CD4-positive, alpha-beta memory T cell (primary cell): Measurements from ENCODE around the gene MORF4L2. TPM values are rescaled to one million over a fixed set of nuclear protein-coding genes. Genes with fewer than 3 reads are reported as not detected.
A peak's percentile ranks its signal among the peaks of the same experiment; 100 is the strongest.

Experiments
- CTCF ChIA-PET: fragments of 350-600 bp; sonication (Branson Sonifier 250); formaldehyde crosslinking; loops from one replicate; lab custom pipeline; 2021; ENCODE audit warnings: inconsistent platforms; ENCODE audit not compliant: partially characterized antibody; lab: Charles Lee
- POLR2A ChIA-PET: fragments of 350-600 bp; sonication (Branson Sonifier 250); formaldehyde crosslinking; loops from one replicate; lab custom pipeline; 2021; ENCODE audit not compliant: partially characterized antibody; lab: Charles Lee
- DNase-seq, 5 donors: peaks; one replicate each; pipeline versions ENCODE4 v3.0.0 to v3.0.0-alpha.2; 2020 to 2022; ENCODE audit warnings: mixed read lengths in 1 of 5
- H3K27ac ChIP-seq: one replicate; pipeline ENCODE4 v1.7.0; 2013; ENCODE audit warnings: low read depth, low read length
- H3K27me3 ChIP-seq: 2 replicates; pipeline ENCODE4 v1.7.0; 2013; ENCODE audit warnings: mild to moderate bottlenecking, low read length, moderate library complexity; ENCODE audit not compliant: insufficient read depth
- H3K36me3 ChIP-seq: 2 replicates; pipeline ENCODE4 v1.7.0; 2013; ENCODE audit warnings: mild to moderate bottlenecking, low read length, moderate library complexity; ENCODE audit not compliant: insufficient read depth
- H3K4me1 ChIP-seq: 2 replicates; pipeline ENCODE4 v1.7.0; 2013; ENCODE audit warnings: mild to moderate bottlenecking, low read length, moderate library complexity; ENCODE audit not compliant: insufficient read depth
- H3K4me3 ChIP-seq, 2 donors: one replicate each; pipeline ENCODE4 v1.7.0; 2013; ENCODE audit warnings: low read length in 2 of 2, mild to moderate bottlenecking in 1 of 2
- H3K9me3 ChIP-seq, 2 donors: one replicate each; pipeline ENCODE4 v1.7.0; 2013; ENCODE audit warnings: low read length in 2 of 2, control low read depth in 1 of 2; ENCODE audit not compliant: control insufficient read depth in 1 of 2
- H3K27ac Mint-ChIP-seq, 7 donors: one replicate each; pipeline ENCODE4 v1.8.0; 2020 to 2021; ENCODE audit warnings: mixed read lengths in 7 of 7, mild to moderate bottlenecking in 6 of 7, inconsistent platforms in 3 of 7, moderate library complexity in 3 of 7
- H3K27me3 Mint-ChIP-seq, 2 donors: one replicate each; pipeline ENCODE4 v1.8.0; 2020 to 2021; ENCODE audit warnings: mixed read lengths in 2 of 2
- H3K36me3 Mint-ChIP-seq, 2 donors: one replicate each; pipeline ENCODE4 v1.8.0; 2020 to 2021; ENCODE audit warnings: mixed read lengths in 2 of 2, inconsistent platforms in 1 of 2, mild to moderate bottlenecking in 1 of 2
- H3K4me1 Mint-ChIP-seq, 4 donors: one replicate each; pipeline ENCODE4 v1.8.0; 2020 to 2021; ENCODE audit warnings: mixed read lengths in 4 of 4, mild to moderate bottlenecking in 1 of 4
- H3K4me3 Mint-ChIP-seq, 8 donors: one replicate each; pipeline ENCODE4 v1.8.0; 2020 to 2021; ENCODE audit warnings: mixed read lengths in 8 of 8, mild to moderate bottlenecking in 7 of 8, moderate library complexity in 6 of 8, inconsistent platforms in 3 of 8
- H3K9me3 Mint-ChIP-seq, 8 donors: one replicate each; pipeline ENCODE4 v1.8.0; 2020 to 2021; ENCODE audit warnings: mixed read lengths in 8 of 8, mild to moderate bottlenecking in 5 of 8, inconsistent platforms in 3 of 8, moderate library complexity in 1 of 8
- intact Hi-C: fragments of 100-400 bp; cut with micrococcal nuclease; formaldehyde crosslinking; loops from one replicate; pipeline ENCODE4 v1.15.1; 2023
- polyA plus RNA-seq, 2 donors: library from polyadenylated mRNA; unstranded; fragments of 300-500 nt; fragmentation: Illumina TruSeq; gene quantifications; one replicate each; pipeline ENCODE4 v1.2.3, GENCODE V29; 2021
- total RNA-seq, 2 experiments: library from RNA; stranded (reverse); gene quantifications; one replicate each; pipeline ENCODE4 v1.2.3, GENCODE V29; 2021

Gene MORF4L2
- total and polyA plus RNA-seq, 4 experiments from 2014 or later, result 78.7 to 110 (median 92.3) TPM

DNA sequence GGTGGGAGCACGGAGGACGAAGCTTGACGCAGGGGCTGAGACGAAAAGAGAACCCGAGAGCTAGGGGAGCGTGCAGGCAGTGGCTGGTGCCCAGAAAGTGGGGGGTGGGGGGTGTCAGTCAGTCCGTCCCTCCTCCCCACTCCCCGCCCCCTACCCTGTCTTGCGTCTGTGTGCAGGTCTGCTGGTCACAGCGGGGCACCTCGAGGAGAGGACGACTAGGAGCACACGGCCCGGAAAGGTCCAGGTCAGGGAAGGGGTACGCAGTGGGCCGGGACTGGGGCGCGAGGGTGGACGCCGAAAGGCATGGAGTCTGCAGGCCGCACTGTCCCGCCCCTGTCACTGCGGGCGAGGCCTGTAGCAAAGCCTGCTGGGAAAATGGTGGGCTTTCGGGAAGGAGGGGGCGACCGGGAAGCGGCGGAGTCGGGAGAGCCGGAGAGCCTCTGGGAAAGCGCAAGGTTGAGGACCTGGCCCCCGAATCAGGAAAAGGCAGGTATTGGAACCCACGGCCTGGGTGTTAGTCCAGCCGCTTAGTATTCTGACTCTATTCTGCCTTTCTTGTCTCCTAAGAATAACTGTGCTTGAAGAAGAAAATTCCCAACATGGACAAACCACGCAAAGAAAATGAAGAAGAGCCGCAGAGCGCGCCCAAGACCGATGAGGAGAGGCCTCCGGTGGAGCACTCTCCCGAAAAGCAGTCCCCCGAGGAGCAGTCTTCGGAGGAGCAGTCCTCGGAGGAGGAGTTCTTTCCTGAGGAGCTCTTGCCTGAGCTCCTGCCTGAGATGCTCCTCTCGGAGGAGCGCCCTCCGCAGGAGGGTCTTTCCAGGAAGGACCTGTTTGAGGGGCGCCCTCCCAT is 57.0 kb downstream of the MORF4L2 start:
- peak; percentile 6 to 34 (median 10) for DNase-seq
- intact Hi-C loops, result loop anchor here (2.0 kb wide), 2 partner anchors 21 to 57 kb away; partner anchors contain the start of gene MORF4L2
- ChIA-PET CTCF (no interaction called here), POLR2A (interaction anchor here (1.7 kb wide), 1 partner anchor 57 kb away, joined by 6 read pairs; no protein-coding TSS in a partner anchor)
- H3K9me3 Mint-ChIP-seq, result no peaks in the 10 kb centered on the region
- H3K36me3 Mint-ChIP-seq, result peaks cover 0 to 3% of the 10 kb centered on the region in 2 donors
- peak overlapping the region; percentile 64 for H3K27ac ChIP-seq
- H3K4me1 ChIP-seq, result peaks cover 12% of the 10 kb centered on the region
- no peaks in the 10 kb centered on the region for H3K9me3 ChIP-seq
- peak overlapping the region; percentile 36 to 67 for H3K4me3 ChIP-seq
- H3K4me1 Mint-ChIP-seq, result peaks cover 7 to 17% (median 13%) of the 10 kb centered on the region in 4 donors
- no peaks in the 10 kb centered on the region for H3K27me3 ChIP-seq
- H3K27me3 Mint-ChIP-seq, result no peaks in the 10 kb centered on the region
- no peaks in the 10 kb centered on the region for H3K36me3 ChIP-seq
- H3K27ac Mint-ChIP-seq, result peak overlapping the region; percentile 41 to 95 (median 86)
- peak overlapping the region; percentile 75 to 94 (median 84) for H3K4me3 Mint-ChIP-seq

DNA sequence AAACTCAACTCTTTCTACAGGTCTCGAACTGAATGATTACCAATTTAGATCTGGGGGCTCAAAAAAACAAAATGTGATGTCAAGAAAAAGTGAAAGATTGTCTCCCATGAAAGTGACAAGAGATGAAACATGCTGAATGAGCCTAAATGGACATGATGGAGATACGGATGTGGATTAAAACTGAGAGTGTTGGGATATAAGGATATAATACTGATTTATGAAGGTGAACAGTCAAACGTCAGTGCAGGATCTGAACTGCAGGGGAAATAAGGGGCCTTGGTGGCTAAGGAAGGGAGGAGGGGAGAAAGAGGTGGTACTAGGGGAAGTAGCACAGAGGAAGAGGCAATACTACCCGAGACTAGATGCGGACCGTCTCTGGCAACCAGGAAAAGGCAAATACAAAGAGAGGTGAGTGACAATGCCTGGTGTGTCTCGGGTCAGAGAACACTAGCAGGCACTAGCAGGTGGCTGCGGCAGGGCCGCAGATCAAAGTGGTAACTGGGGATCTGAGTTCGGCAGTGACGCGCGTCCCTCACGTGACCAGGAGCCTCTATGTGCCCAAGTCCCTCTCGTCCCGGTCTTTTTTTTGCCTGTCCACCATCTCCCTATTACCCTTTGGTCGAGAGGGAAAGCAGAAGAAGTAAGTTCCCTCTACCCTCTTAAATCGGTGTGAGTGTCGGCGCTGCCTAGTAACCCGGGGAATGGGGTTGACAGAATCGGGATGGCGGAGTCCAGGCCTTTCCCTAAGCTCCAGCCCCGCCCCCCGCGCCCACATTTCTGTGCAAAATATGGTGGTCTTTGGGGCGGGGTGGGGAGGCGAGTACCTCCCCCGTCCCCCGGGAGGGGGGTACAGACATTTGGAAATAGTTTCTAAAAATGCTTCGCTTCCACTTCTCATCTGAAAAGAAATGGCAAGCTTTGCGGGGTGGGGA is 57.8 kb downstream of the MORF4L2 start, which contains the start of gene TCEAL1:
Gene TCEAL1 (plus strand): TSS at position 590 of the 932 bp plus-strand sequence. CDS start 942 bp downstream, outside the sequence.
- no peaks in the 10 kb centered on the region for H3K36me3 ChIP-seq
- intact Hi-C loops, result loop anchor here (2.0 kb wide), 2 partner anchors 20 to 58 kb away; partner anchors contain the start of gene MORF4L2
- peak; percentile 15 to 47 (median 25) for DNase-seq
- peaks cover 0 to 3% of the 10 kb centered on the region in 2 donors for H3K36me3 Mint-ChIP-seq
- H3K4me1 Mint-ChIP-seq, result peaks cover 7 to 17% (median 14%) of the 10 kb centered on the region in 4 donors
- peak within 1 kb of the TSS; percentile 64 for H3K27ac ChIP-seq
- H3K27me3 Mint-ChIP-seq, result no peaks in the 10 kb centered on the region
- H3K4me3 Mint-ChIP-seq, result peak within 1 kb of the TSS; percentile 75 to 94 (median 84)
- H3K9me3 ChIP-seq, result no peaks in the 10 kb centered on the region
- H3K4me3 ChIP-seq, result peak within 1 kb of the TSS; percentile 36 to 67
- H3K27me3 ChIP-seq, result no peaks in the 10 kb centered on the region
- CTCF ChIA-PET, result no interaction called here
- peaks cover 12% of the 10 kb centered on the region for H3K4me1 ChIP-seq
- no peaks in the 10 kb centered on the region for H3K9me3 Mint-ChIP-seq
- POLR2A ChIA-PET, result interaction anchor here (1.7 kb wide), 1 partner anchor 58 kb away, joined by 6 read pairs; no protein-coding TSS in a partner anchor
- peak within 1 kb of the TSS; percentile 41 to 95 (median 86) for H3K27ac Mint-ChIP-seq

DNA sequence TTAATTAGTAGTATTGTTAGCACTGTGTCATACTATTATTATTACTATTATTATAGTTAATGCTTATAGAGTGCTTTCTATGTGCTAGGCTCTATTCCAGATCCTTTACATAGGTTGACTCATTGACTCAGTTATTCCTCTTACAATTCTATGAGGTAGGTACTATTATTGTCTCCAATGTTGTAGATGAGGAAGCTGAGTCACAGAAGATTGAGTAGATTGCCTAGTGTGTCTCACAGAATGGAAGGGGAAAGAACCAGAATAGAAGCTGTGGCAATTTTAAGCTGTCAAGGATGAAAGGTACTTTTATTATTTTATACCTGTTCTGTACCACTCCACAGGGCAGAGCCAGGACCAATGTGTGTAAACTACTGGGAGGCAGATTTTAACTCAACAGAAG is 59.6 kb downstream of the MORF4L2 start:
- Mint-ChIP-seq H3K9me3 (no peaks in the 10 kb centered on the region), H3K36me3 (peaks cover 0 to 3% of the 10 kb centered on the region in 2 donors), H3K27ac (peak overlapping the region in 2 of 7 donors; percentile 37 to 44), H3K4me1 (peaks cover 7 to 17% (median 14%) of the 10 kb centered on the region in 4 donors), H3K4me3 (peak overlapping the region in 1 of 8 donors; percentile 30), H3K27me3 (no peaks in the 10 kb centered on the region)
- H3K27me3 ChIP-seq, result no peaks in the 10 kb centered on the region
- no peaks in the 10 kb centered on the region for H3K9me3 ChIP-seq
- intact Hi-C loops, result no loop called here
- CTCF ChIA-PET, result no interaction called here
- H3K36me3 ChIP-seq, result no peaks in the 10 kb centered on the region
- peaks cover 12% of the 10 kb centered on the region for H3K4me1 ChIP-seq
- H3K4me3 ChIP-seq, result no peak overlapping the region
- no peak for DNase-seq
- no peak overlapping the region for H3K27ac ChIP-seq
- POLR2A ChIA-PET, result no interaction called here

Other genes with a start within 250 kb of the MORF4L2 start
- gene RAB40A, start 167.2 kb downstream of the MORF4L2 start, total RNA-seq, result under 1 TPM in 1 of 2 experiments, not detected in 1; 0.11 TPM
- not detected for gene RAB40A, start 167.2 kb downstream of the MORF4L2 start, polyA plus RNA-seq
- gene TCEAL4, start 101.2 kb downstream of the MORF4L2 start, total RNA-seq, result 10 to 100 TPM; 10.0 to 11.2 TPM
- 10 to 100 TPM in 1 of 2 donors, 1 to 10 TPM in 1; 8.8 to 13.4 TPM for gene TCEAL4, start 101.2 kb downstream of the MORF4L2 start, polyA plus RNA-seq
- gene TCEAL3, start 78.7 kb downstream of the MORF4L2 start, total RNA-seq, result 1 to 10 TPM; 5.7 to 7.7 TPM
- 1 to 10 TPM; 3.8 to 6.7 TPM for gene TCEAL3, start 78.7 kb downstream of the MORF4L2 start, polyA plus RNA-seq
- 10 to 100 TPM; 10.6 to 11.1 TPM for gene TCEAL1, start 57.7 kb downstream of the MORF4L2 start, total RNA-seq
- 10 to 100 TPM; 10.1 to 18.4 TPM for gene TCEAL1, start 57.7 kb downstream of the MORF4L2 start, polyA plus RNA-seq
- gene TMEM31, start 24.2 kb upstream of the MORF4L2 start, total RNA-seq, result not detected
- gene TMEM31, start 24.2 kb upstream of the MORF4L2 start, polyA plus RNA-seq, result under 1 TPM in 1 of 2 donors, not detected in 1; 0.39 TPM
- gene PLP1, start 90.1 kb upstream of the MORF4L2 start, total RNA-seq, result not detected
- not detected for gene PLP1, start 90.1 kb upstream of the MORF4L2 start, polyA plus RNA-seq
- gene RAB9B, start 145.6 kb upstream of the MORF4L2 start, total RNA-seq, result under 1 TPM; 0.25 to 0.26 TPM
- gene RAB9B, start 145.6 kb upstream of the MORF4L2 start, polyA plus RNA-seq, result under 1 TPM; 0.15 to 0.21 TPM